Brain pericyte (primary cell): ENCODE measurements around the gene NLRP6.

ENCODE experiments used
- DNase-seq: peaks from one replicate; pipeline ENCODE4 v3.0.0-alpha.2; 2012; ENCODE audit warnings: low read depth, low spot score

The NLRP6 gene

GRCh38 chr11:293271-293851 lies 15.2 kb downstream of the NLRP6 start:
- no peak for DNase-seq

- DNase-seq = no peak
Measured at GRCh38 chr11:293852-294661, 15.8 kb downstream of the NLRP6 start.

- no peak for DNase-seq
Measured at GRCh38 chr11:294780-295179, 16.6 kb downstream of the NLRP6 start.

GRCh38 chr11:295351-296170 lies 17.4 kb downstream of the NLRP6 start:
- DNase-seq = no peak

- DNase-seq = no peak
Measured at GRCh38 chr11:296171-297050, 18.2 kb downstream of the NLRP6 start.

GRCh38 chr11:297051-297585 lies 18.9 kb downstream of the NLRP6 start:
- DNase-seq = no peak

GRCh38 chr11:297586-298405 lies 19.6 kb downstream of the NLRP6 start:
- no peak for DNase-seq

- no peak for DNase-seq
Measured at GRCh38 chr11:298406-299065, 20.3 kb downstream of the NLRP6 start.

- DNase-seq = no peak
Measured at GRCh38 chr11:299081-299891, 21.1 kb downstream of the NLRP6 start, which contains the start of gene IFITM5. Gene IFITM5, minus strand, starts transcription at chr11:299526. Its CDS starts 36 bp downstream, at chr11:299490.

- DNase-seq = no peak
Measured at GRCh38 chr11:299951-300735, 21.9 kb downstream of the NLRP6 start.

- DNase-seq = no peak
Measured at GRCh38 chr11:303363-303762, 25.2 kb downstream of the NLRP6 start.

- no peak for DNase-seq
Measured at GRCh38 chr11:304061-304506, 25.9 kb downstream of the NLRP6 start.

- no peak for DNase-seq
Measured at GRCh38 chr11:304915-305843, 27.0 kb downstream of the NLRP6 start.

GRCh38 chr11:305844-306211 lies 27.6 kb downstream of the NLRP6 start:
- no peak for DNase-seq

- DNase-seq = no peak
Measured at GRCh38 chr11:306645-307371, 28.6 kb downstream of the NLRP6 start.
